GM23338 (cell line): ENCODE results near the gene EXOC6.

ENCODE experiments used
- JUNB ChIP-seq: IDR thresholded peaks from one replicate; pipeline ENCODE4 v1.6.1; 2016; ENCODE audit warnings: antibody characterized with exemption; ENCODE audit not compliant: unreplicated experiment
- POLR2AphosphoS5 ChIP-seq: IDR thresholded peaks from 2 replicates; pipeline ENCODE4 v1.6.1; 2016; ENCODE audit warnings: antibody characterized with exemption, low read depth

GRCh38 chr10:92929896-92930295 lies 81.6 kb downstream of the EXOC6 start:
- TF ChIP-seq POLR2AphosphoS5: no peak
- no peak for TF ChIP-seq JUNB
